Activated CD4-positive, alpha-beta T cell treated with anti-CD3 and anti-CD28 coated beads, Interleukin-2, amount 10 ng/mL, durations not matched to agents 7 days and 5 days (primary cell): Measurements from ENCODE around the gene PTPRD. TPM values are rescaled to one million over a fixed set of nuclear protein-coding genes. Genes with fewer than 3 reads are reported as not detected.

Experiments used
- CTCF ChIA-PET: fragments of 350-600 bp; sonication (Branson Sonifier 250); formaldehyde crosslinking; loops from one replicate; lab custom pipeline; 2021; ENCODE audit warnings: antibody characterized with exemption; lab: Charles Lee
- POLR2A ChIA-PET: fragments of 350-600 bp; sonication (Branson Sonifier 250); formaldehyde crosslinking; loops from one replicate; lab custom pipeline; 2021; ENCODE audit warnings: antibody characterized with exemption; lab: Charles Lee
- DNase-seq: peaks from one replicate; pipeline ENCODE4 v3.0.0-alpha.2; 2020
- H3K27ac Mint-ChIP-seq: one replicate; pipeline ENCODE4 v1.8.0; 2021; ENCODE audit warnings: mild to moderate bottlenecking, moderate library complexity, mixed read lengths
- H3K27me3 Mint-ChIP-seq: one replicate; pipeline ENCODE4 v1.8.0; 2021; ENCODE audit warnings: mixed read lengths
- H3K36me3 Mint-ChIP-seq: one replicate; pipeline ENCODE4 v1.8.0; 2021; ENCODE audit warnings: low read depth, mixed read lengths
- H3K4me1 Mint-ChIP-seq: one replicate; pipeline ENCODE4 v1.8.0; 2021; ENCODE audit warnings: mixed read lengths
- H3K4me3 Mint-ChIP-seq: one replicate; pipeline ENCODE4 v1.8.0; 2021; ENCODE audit warnings: mild to moderate bottlenecking, moderate library complexity, mixed read lengths
- H3K9me3 Mint-ChIP-seq: one replicate; pipeline ENCODE4 v1.8.0; 2021; ENCODE audit warnings: mixed read lengths
- total RNA-seq, 2 experiments: library from RNA; stranded (reverse); gene quantifications; one replicate each; pipeline ENCODE4 v1.2.3, GENCODE V29; 2021

Gene PTPRD
- total RNA-seq, 2 experiments from 2014 or later = not detected

DNA sequence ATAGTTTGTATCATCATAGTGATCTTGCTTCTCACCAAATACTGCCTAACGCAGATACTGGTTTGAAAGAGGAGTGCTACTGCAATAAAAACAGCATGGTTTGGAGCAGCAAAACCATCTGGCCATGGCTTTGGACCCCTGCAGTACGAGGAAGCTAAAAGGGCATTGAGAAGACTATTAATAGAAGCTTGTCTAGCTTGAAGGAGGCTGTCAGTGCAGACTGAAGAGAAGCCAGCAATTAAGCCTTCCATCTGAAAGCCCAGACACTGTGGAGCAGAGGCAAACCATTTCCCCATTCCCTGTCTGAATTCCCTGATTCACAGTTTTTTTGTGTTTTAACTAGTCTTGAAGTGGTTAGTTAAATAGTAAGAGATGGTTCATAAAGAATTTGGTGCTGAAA lies 281.6 kb downstream of the PTPRD start:
- H3K4me3 Mint-ChIP-seq = no peak overlapping the region
- CTCF ChIA-PET = no interaction called here
- no peaks in the 10 kb centered on the region for H3K9me3 Mint-ChIP-seq
- no peaks in the 10 kb centered on the region for H3K27me3 Mint-ChIP-seq
- no peaks in the 10 kb centered on the region for H3K36me3 Mint-ChIP-seq
- H3K4me1 Mint-ChIP-seq = no peaks in the 10 kb centered on the region
- DNase-seq = no peak
- no peak overlapping the region for H3K27ac Mint-ChIP-seq
- POLR2A ChIA-PET = no interaction called here

- H3K4me3 Mint-ChIP-seq = no peak overlapping the region
- no peak for DNase-seq
- no peak overlapping the region for H3K27ac Mint-ChIP-seq
- no peaks in the 10 kb centered on the region for H3K36me3 Mint-ChIP-seq
- H3K4me1 Mint-ChIP-seq = no peaks in the 10 kb centered on the region
- H3K9me3 Mint-ChIP-seq = peaks cover 2% of the 10 kb centered on the region
- POLR2A ChIA-PET = no interaction called here
- no peaks in the 10 kb centered on the region for H3K27me3 Mint-ChIP-seq
- CTCF ChIA-PET = interaction anchor here (0.7 kb wide), 1 partner anchor 102 kb away, joined by 4 read pairs; no protein-coding TSS in a partner anchor
Measured at GRCh38 chr9:10282084-10282483, 330.7 kb downstream of the PTPRD start.

DNA sequence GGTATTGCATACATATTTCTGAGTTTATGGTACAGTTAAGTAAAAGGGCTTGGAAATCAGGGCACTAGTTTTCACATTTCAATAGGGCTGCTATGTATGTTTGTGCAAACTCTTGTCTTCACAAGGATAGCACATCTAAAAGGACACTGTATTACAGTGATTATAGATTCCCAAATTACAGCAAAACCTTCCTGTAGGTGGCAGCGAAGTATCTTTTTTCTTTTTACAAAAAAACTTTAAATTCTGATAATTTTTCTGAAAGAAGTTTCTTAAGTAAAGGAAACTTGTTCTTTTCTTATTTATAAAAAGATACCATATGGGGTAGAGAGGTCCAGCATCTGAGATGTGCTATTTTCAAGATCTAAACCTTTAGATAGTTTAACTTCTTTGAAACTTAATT lies 337.8 kb downstream of the PTPRD start:
- no peak overlapping the region for H3K27ac Mint-ChIP-seq
- H3K9me3 Mint-ChIP-seq = peaks cover 2% of the 10 kb centered on the region
- no peak overlapping the region for H3K4me3 Mint-ChIP-seq
- ChIA-PET POLR2A (no interaction called here), CTCF (no interaction called here)
- no peaks in the 10 kb centered on the region for H3K27me3 Mint-ChIP-seq
- H3K36me3 Mint-ChIP-seq = no peaks in the 10 kb centered on the region
- no peaks in the 10 kb centered on the region for H3K4me1 Mint-ChIP-seq
- no peak for DNase-seq

DNA sequence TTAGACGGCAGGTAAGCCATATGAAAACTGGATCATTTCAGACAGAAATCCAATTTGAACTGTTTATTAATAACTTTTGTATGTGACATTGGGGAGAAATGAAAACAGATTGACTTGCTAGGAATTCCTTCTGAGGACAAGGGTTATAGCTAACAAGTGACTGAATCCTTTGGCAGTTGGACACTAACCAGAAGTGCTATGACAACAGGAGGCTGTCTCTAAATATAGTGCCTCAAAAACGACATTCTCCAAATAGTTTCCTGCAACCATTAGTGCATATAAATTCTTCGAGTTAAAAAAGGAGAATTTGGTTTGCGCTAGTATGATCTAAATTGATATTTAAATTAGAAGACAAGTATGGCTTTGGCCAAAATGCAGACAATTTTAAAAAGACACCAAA lies 338.6 kb downstream of the PTPRD start:
- Mint-ChIP-seq H3K9me3 (peaks cover 2% of the 10 kb centered on the region), H3K27me3 (no peaks in the 10 kb centered on the region), H3K4me1 (no peaks in the 10 kb centered on the region), H3K4me3 (no peak overlapping the region), H3K27ac (no peak overlapping the region), H3K36me3 (no peaks in the 10 kb centered on the region)
- no peak for DNase-seq
- POLR2A ChIA-PET = no interaction called here
- CTCF ChIA-PET = no interaction called here

DNA sequence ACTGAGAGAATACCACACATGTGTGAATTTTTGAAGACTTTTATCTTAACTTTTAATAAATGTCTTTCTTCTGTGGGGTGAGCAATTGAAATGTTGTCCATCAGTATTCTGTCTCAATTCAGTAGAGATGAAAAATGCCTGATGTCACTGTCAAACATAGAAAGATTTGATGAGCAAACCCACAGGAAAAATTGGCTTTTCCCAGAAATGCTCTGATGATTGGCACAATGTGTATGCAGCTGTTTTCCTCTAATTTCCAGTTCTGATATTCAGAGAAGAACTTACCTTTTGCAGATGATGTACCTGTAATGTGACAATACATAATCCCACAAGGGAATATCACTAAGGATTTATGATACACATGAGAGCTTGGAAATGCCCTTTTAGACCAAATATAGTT lies 340.0 kb downstream of the PTPRD start:
- CTCF ChIA-PET = no interaction called here
- Mint-ChIP-seq H3K9me3 (no peaks in the 10 kb centered on the region), H3K4me1 (no peaks in the 10 kb centered on the region)

DNA sequence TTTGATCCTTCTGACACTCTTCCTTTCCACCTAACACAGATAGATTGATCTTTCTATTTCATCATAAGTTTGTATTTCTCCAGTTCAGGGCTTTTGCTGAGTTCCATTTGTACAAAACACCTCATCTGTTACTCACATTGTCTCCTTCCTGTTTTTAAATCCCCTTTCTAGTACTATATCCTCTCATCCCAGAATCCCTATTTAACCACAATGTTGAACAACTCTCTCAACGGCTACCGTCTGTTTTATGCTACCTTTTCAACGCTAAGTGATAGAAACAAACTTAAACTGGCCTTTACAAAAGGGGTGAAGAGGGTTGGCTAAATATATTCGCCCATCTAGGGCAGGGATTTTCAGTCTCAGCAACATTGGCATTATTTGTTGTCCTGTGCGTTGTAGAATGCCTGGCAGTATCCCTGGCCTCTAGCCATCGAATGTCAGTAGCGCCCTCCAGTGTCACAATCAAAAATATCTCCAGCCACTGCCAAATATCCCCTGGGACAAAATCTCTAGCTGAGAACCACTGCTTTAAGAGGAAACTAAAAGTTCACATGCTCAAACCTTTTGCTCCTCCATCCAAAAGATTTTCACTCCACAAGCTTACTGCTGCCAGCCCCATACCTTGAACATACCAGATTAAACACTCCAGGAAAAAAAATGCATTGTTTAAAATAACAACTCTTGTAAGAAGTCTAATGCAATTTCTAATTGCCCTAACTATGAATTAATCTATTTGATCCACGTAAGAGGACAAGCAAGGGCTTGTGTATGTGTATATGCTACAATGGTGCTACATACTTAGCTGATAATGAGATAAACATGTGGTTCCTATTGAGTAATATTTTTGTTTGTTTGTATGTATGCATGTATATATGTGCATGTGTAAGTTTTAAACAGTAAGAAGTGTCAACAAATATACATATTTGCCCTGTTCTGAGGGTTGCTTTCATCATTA lies 344.0 kb downstream of the PTPRD start:
- ChIA-PET CTCF (no interaction called here), POLR2A (no interaction called here)
- Mint-ChIP-seq H3K36me3 (no peaks in the 10 kb centered on the region), H3K27me3 (no peaks in the 10 kb centered on the region), H3K4me1 (no peaks in the 10 kb centered on the region), H3K9me3 (peaks cover 7% of the 10 kb centered on the region), H3K27ac (no peak overlapping the region), H3K4me3 (no peak overlapping the region)
- no peak for DNase-seq

More for the DNA sequence above, 340.0 kb downstream of the PTPRD start:
- Mint-ChIP-seq H3K4me3 (no peak overlapping the region), H3K27me3 (no peaks in the 10 kb centered on the region), H3K36me3 (no peaks in the 10 kb centered on the region), H3K27ac (no peak overlapping the region)
- DNase-seq = no peak
- POLR2A ChIA-PET = no interaction called here

- H3K4me1 Mint-ChIP-seq = no peaks in the 10 kb centered on the region
Measured at GRCh38 chr9:10265153-10265631, 347.6 kb downstream of the PTPRD start.

DNA sequence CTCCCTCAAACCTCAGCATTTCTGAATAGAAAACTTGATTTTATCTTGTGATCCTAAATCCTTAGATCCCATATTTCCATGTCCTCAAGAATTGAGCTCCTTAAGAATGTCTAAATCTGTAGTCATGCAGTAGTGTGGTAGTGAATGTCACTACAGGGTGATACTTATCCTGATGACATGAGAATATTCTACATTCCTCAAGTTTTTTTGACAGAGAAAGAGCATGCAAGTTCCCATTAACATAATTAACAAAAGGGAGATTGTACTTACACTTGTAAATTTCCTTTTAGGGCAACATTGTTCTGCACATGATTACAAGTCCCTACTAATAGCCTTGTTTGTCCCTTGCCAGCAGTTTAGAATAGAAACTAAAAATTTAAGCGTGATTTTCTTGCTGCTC lies 352.3 kb downstream of the PTPRD start:
- ChIA-PET POLR2A (no interaction called here), CTCF (no interaction called here)
- no peak overlapping the region for H3K27ac Mint-ChIP-seq
- no peak for DNase-seq
- H3K4me1 Mint-ChIP-seq = no peaks in the 10 kb centered on the region
- peaks cover 10% of the 10 kb centered on the region for H3K9me3 Mint-ChIP-seq
- no peaks in the 10 kb centered on the region for H3K27me3 Mint-ChIP-seq
- H3K36me3 Mint-ChIP-seq = no peaks in the 10 kb centered on the region
- no peak overlapping the region for H3K4me3 Mint-ChIP-seq

More at GRCh38 chr9:10265153-10265631, 347.6 kb downstream of the PTPRD start:
- no peak overlapping the region for H3K4me3 Mint-ChIP-seq
- POLR2A ChIA-PET = no interaction called here
- DNase-seq = no peak
- no peak overlapping the region for H3K27ac Mint-ChIP-seq
- H3K36me3 Mint-ChIP-seq = no peaks in the 10 kb centered on the region
- CTCF ChIA-PET = no interaction called here
- peaks cover 10% of the 10 kb centered on the region for H3K9me3 Mint-ChIP-seq
- H3K27me3 Mint-ChIP-seq = no peaks in the 10 kb centered on the region

DNA sequence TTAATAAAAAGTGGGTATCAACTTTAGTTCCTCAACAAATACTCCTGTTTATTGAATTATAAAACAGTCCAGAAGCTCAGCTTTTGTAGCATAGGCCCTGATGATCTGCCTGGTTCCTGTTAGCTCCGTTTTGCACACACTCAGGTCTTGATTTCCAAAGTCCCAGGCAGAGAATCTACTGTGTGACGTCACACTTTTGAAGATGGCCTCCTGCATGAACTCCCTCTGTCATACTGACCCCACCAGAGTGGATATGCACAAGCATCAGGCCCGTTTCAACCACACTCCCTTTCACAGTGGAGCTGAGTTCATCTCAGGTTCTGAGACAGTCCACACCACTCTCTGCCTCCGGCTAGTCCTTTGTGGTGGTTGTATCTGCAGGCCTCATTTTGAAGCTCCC lies 353.1 kb downstream of the PTPRD start:
- CTCF ChIA-PET = no interaction called here
- Mint-ChIP-seq H3K4me3 (no peak overlapping the region), H3K4me1 (no peaks in the 10 kb centered on the region), H3K27ac (no peak overlapping the region), H3K9me3 (peaks cover 3% of the 10 kb centered on the region), H3K27me3 (no peaks in the 10 kb centered on the region), H3K36me3 (no peaks in the 10 kb centered on the region)
- POLR2A ChIA-PET = no interaction called here
- DNase-seq = no peak

DNA sequence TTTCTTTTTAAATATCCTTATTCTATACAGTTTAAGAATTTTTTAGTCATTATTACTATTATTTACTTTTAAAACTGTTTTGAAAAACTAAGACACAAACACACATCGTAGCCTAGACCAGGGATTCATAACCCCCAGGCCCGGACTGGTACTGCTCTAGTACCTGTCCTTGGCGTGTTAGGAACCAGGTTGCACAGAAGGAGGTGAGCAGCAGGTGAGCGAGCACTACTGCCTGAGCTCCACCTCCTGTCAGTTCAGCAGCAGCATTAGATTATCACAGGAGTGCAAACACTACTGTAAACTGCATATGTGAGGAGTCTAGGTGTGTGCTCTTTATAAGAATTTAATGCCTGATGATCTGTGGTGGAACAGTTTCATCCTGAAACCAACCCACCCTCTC lies 357.0 kb downstream of the PTPRD start:
- Mint-ChIP-seq H3K27me3 (no peaks in the 10 kb centered on the region), H3K27ac (no peak overlapping the region), H3K36me3 (no peaks in the 10 kb centered on the region), H3K9me3 (no peaks in the 10 kb centered on the region), H3K4me3 (no peak overlapping the region), H3K4me1 (no peaks in the 10 kb centered on the region)
- POLR2A ChIA-PET = no interaction called here
- DNase-seq = no peak
- CTCF ChIA-PET = interaction anchor here (0.6 kb wide), 1 partner anchor 985 kb away, joined by 5 read pairs; no protein-coding TSS in a partner anchor

DNA sequence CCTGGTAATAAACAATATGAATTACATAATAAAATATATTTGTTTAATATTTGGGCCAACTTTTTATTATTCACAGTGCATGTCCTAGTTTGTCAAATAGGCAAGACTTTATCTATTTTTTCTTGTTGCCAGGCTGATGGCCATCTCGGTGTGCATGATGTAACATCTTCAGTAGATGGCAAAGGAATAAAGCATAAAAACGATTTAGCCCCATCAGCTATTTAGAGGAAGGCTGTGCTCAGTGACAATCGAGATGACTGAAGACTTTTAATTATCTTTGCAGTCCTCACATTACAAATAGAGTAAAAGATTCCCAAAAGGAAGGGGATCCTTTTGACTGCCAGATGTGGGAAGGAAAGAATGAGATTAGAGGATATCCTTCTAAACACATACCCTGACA lies 358.5 kb downstream of the PTPRD start:
- H3K27me3 Mint-ChIP-seq = no peaks in the 10 kb centered on the region
- no peaks in the 10 kb centered on the region for H3K36me3 Mint-ChIP-seq
- POLR2A ChIA-PET = no interaction called here
- CTCF ChIA-PET = no interaction called here
- H3K9me3 Mint-ChIP-seq = no peaks in the 10 kb centered on the region
- no peaks in the 10 kb centered on the region for H3K4me1 Mint-ChIP-seq
- no peak overlapping the region for H3K4me3 Mint-ChIP-seq
- no peak overlapping the region for H3K27ac Mint-ChIP-seq
- DNase-seq = no peak

- no peak overlapping the region for H3K27ac Mint-ChIP-seq
- ChIA-PET POLR2A (no interaction called here), CTCF (no interaction called here)
- no peaks in the 10 kb centered on the region for H3K4me1 Mint-ChIP-seq
- no peaks in the 10 kb centered on the region for H3K27me3 Mint-ChIP-seq
- H3K9me3 Mint-ChIP-seq = no peaks in the 10 kb centered on the region
- H3K4me3 Mint-ChIP-seq = no peak overlapping the region
- H3K36me3 Mint-ChIP-seq = no peaks in the 10 kb centered on the region
- no peak for DNase-seq
Measured at GRCh38 chr9:10253341-10253740, 359.5 kb downstream of the PTPRD start.

GRCh38 chr9:10252174-10252573 lies 360.6 kb downstream of the PTPRD start:
- H3K27me3 Mint-ChIP-seq = no peaks in the 10 kb centered on the region
- ChIA-PET CTCF (no interaction called here), POLR2A (no interaction called here)
- H3K9me3 Mint-ChIP-seq = no peaks in the 10 kb centered on the region
- no peak overlapping the region for H3K27ac Mint-ChIP-seq
- H3K4me3 Mint-ChIP-seq = no peak overlapping the region
- no peaks in the 10 kb centered on the region for H3K4me1 Mint-ChIP-seq
- no peak for DNase-seq
- no peaks in the 10 kb centered on the region for H3K36me3 Mint-ChIP-seq
